ENCODE data around the gene DSN1.

DSN1 gene

GRCh38 chr20:36796117-36796516 lies 22.6 kb upstream of the DSN1 start:
- no peak for DNase-seq (ENCODE audit: extremely low read depth in 1 of 2, low read depth in 1 of 2)

GRCh38 chr20:36795691-36796090 lies 22.1 kb upstream of the DSN1 start:
- no peak for DNase-seq (ENCODE audit: extremely low read depth in 1 of 2, low read depth in 1 of 2)

GRCh38 chr20:36794116-36794474 lies 20.5 kb upstream of the DSN1 start:
- no peak for DNase-seq (ENCODE audit: extremely low read depth in 1 of 2, low read depth in 1 of 2)

- DNase-seq (ENCODE audit: extremely low read depth in 1 of 2, low read depth in 1 of 2), result no peak
These were observed 19.9 kb upstream of the DSN1 start for GRCh38 chr20:36793294-36794115.

GRCh38 chr20:36792422-36792821 lies 18.9 kb upstream of the DSN1 start:
- DNase-seq (ENCODE audit: extremely low read depth in 1 of 2, low read depth in 1 of 2), result no peak

GRCh38 chr20:36791862-36792261 lies 18.3 kb upstream of the DSN1 start:
- no peak for DNase-seq (ENCODE audit: extremely low read depth in 1 of 2, low read depth in 1 of 2)

GRCh38 chr20:36786663-36787062 lies 13.1 kb upstream of the DSN1 start:
- no peak for DNase-seq (ENCODE audit: extremely low read depth in 1 of 2, low read depth in 1 of 2)

- DNase-seq (ENCODE audit: extremely low read depth in 1 of 2, low read depth in 1 of 2), result no peak
These were observed 12.7 kb upstream of the DSN1 start for GRCh38 chr20:36786246-36786645.

GRCh38 chr20:36785308-36785707 lies 11.7 kb upstream of the DSN1 start:
- no peak for DNase-seq (ENCODE audit: extremely low read depth in 1 of 2, low read depth in 1 of 2)

GRCh38 chr20:36784900-36785299 lies 11.3 kb upstream of the DSN1 start:
- DNase-seq (ENCODE audit: extremely low read depth in 1 of 2, low read depth in 1 of 2), result no peak

GRCh38 chr20:36784116-36784515 lies 10.6 kb upstream of the DSN1 start:
- no peak for DNase-seq (ENCODE audit: extremely low read depth in 1 of 2, low read depth in 1 of 2)

GRCh38 chr20:36779656-36780025 lies 6.1 kb upstream of the DSN1 start:
- DNase-seq (ENCODE audit: extremely low read depth in 1 of 2, low read depth in 1 of 2), result no peak

GRCh38 chr20:36778831-36779655 lies 5.5 kb upstream of the DSN1 start:
- DNase-seq (ENCODE audit: extremely low read depth in 1 of 2, low read depth in 1 of 2), result no peak

GRCh38 chr20:36777576-36777975 lies 4.0 kb upstream of the DSN1 start:
- no peak for DNase-seq (ENCODE audit: extremely low read depth in 1 of 2, low read depth in 1 of 2)

GRCh38 chr20:36777167-36777566 lies 3.6 kb upstream of the DSN1 start:
- no peak for DNase-seq (ENCODE audit: extremely low read depth in 1 of 2, low read depth in 1 of 2)

- no peak for DNase-seq (ENCODE audit: extremely low read depth in 1 of 2, low read depth in 1 of 2)
These were observed 2.3 kb upstream of the DSN1 start for GRCh38 chr20:36775826-36776225.

GRCh38 chr20:36775196-36775595 lies 1.6 kb upstream of the DSN1 start:
- no peak for DNase-seq (ENCODE audit: extremely low read depth in 1 of 2, low read depth in 1 of 2)

- no peak for DNase-seq (ENCODE audit: extremely low read depth in 1 of 2, low read depth in 1 of 2)
These were observed 411 bp downstream of the DSN1 start for GRCh38 chr20:36773107-36773596.

GRCh38 chr20:36770680-36771079 lies 2.9 kb downstream of the DSN1 start:
- DNase-seq (ENCODE audit: extremely low read depth in 1 of 2, low read depth in 1 of 2), result no peak

GRCh38 chr20:36768768-36769430 lies 4.7 kb downstream of the DSN1 start:
- no peak for DNase-seq (ENCODE audit: extremely low read depth in 1 of 2, low read depth in 1 of 2)

GRCh38 chr20:36761125-36761524 lies 12.4 kb downstream of the DSN1 start:
- no peak for DNase-seq (ENCODE audit: extremely low read depth in 1 of 2, low read depth in 1 of 2)

GRCh38 chr20:36760647-36761046 lies 12.9 kb downstream of the DSN1 start:
- no peak for DNase-seq (ENCODE audit: extremely low read depth in 1 of 2, low read depth in 1 of 2)

Data from activated CD8-positive, alpha-beta memory T cell treated with anti-CD3 and anti-CD28 coated beads for 1 hour (primary cell).